Fibroblast of villous mesenchyme (primary cell): Measurements from ENCODE around the gene ZNF41. TPM values are rescaled to one million over a fixed set of nuclear protein-coding genes. Genes with fewer than 3 reads are reported as not detected.

Experiments used
- DNase-seq: peaks from one replicate; pipeline ENCODE4 v3.0.0-alpha.2; 2010; ENCODE audit warnings: low read depth
- H3K4me3 ChIP-seq: 2 replicates; pipeline ENCODE4 v1.5.1; 2011; ENCODE audit warnings: low read depth, mild to moderate bottlenecking, low read length
- total RNA-seq: library from RNA; depleted of rRNA; stranded (reverse); fragments of >200 nt; gene quantifications from 2 replicates; pipeline ENCODE4 v1.2.3, GENCODE V29; 2012
- TF ChIP-seq, protein P1 (sequence below): IDR thresholded peaks from 2 replicates; pipeline ENCODE4 v1.5.1; 2012; ENCODE audit warnings: low read depth, mild to moderate bottlenecking, low read length; ENCODE audit not compliant: insufficient read depth

The ZNF41 gene
- total RNA-seq, 1 donor: 12.5 TPM

GRCh38 chrX:47446431-47446830, 36.6 kb downstream of the ZNF41 start:
- no peak overlapping the region for H3K4me3 ChIP-seq
- TF ChIP-seq, protein P1, sequence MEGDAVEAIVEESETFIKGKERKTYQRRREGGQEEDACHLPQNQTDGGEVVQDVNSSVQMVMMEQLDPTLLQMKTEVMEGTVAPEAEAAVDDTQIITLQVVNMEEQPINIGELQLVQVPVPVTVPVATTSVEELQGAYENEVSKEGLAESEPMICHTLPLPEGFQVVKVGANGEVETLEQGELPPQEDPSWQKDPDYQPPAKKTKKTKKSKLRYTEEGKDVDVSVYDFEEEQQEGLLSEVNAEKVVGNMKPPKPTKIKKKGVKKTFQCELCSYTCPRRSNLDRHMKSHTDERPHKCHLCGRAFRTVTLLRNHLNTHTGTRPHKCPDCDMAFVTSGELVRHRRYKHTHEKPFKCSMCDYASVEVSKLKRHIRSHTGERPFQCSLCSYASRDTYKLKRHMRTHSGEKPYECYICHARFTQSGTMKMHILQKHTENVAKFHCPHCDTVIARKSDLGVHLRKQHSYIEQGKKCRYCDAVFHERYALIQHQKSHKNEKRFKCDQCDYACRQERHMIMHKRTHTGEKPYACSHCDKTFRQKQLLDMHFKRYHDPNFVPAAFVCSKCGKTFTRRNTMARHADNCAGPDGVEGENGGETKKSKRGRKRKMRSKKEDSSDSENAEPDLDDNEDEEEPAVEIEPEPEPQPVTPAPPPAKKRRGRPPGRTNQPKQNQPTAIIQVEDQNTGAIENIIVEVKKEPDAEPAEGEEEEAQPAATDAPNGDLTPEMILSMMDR: no peak
- DNase-seq: no peak

DNA sequence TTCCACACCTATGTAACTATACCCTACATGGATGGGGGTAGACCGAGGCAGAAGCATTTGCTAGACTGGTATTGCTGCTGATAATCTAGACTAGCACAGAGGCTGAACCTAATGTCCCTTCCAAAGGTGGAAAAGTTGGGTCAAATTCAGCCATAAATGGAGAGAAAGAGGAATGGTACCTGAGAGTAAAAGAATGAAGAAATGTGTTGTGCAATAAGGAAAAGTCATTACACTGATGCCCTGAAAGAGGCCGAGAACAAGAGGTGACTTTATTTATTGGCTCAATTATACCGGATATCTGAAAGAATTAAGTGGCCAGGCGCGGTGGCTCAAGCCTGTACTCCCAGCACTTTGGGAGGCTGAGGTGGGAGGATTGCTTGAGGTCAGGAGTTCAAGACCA, 52.1 kb downstream of the ZNF41 start:
- no peak overlapping the region for H3K4me3 ChIP-seq
- TF ChIP-seq, protein P1: no peak
- no peak for DNase-seq

GRCh38 chrX:47422444-47422843, 60.6 kb downstream of the ZNF41 start:
- DNase-seq: no peak
- H3K4me3 ChIP-seq: no peak overlapping the region
- TF ChIP-seq, protein P1: no peak

- no peak for DNase-seq
- TF ChIP-seq, protein P1: no peak
- no peak overlapping the region for H3K4me3 ChIP-seq
Observed at GRCh38 chrX:47420962-47421361, 62.1 kb downstream of the ZNF41 start.

GRCh38 chrX:47420265-47420664, 62.8 kb downstream of the ZNF41 start:
- TF ChIP-seq, protein P1: no peak
- no peak overlapping the region for H3K4me3 ChIP-seq
- DNase-seq: no peak

DNA sequence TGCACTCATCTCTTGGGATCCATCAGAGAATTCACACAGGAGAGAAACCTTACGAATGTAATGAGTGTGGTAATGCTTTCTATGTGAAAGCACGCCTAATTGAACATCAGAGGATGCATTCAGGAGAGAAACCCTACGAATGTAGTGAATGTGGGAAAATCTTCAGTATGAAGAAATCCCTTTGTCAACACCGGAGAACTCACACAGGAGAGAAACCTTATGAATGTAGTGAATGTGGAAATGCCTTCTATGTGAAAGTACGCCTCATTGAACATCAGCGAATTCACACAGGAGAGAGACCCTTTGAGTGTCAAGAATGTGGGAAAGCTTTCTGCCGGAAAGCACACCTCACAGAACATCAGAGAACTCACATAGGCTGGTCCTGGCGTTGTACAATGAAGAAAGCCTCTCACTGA, 69.8 kb downstream of the ZNF41 start:
- TF ChIP-seq, protein P1: no peak
- DNase-seq: no peak
- no peak overlapping the region for H3K4me3 ChIP-seq

Other genes with a start within 250 kb of the ZNF41 start
- under 0.01 TPM in 2 replicates for gene ZNF157, start 112.6 kb downstream of the ZNF41 start, total RNA-seq
- 17.4 and 23.3 TPM in 2 replicates for gene ARAF, start 78.0 kb upstream of the ZNF41 start, total RNA-seq
- 331 and 493 TPM in 2 replicates for gene TIMP1, start 99.2 kb upstream of the ZNF41 start, total RNA-seq
- 0.32 TPM in 1 of 2 replicates, not detected in the other for gene SYN1, start 136.6 kb upstream of the ZNF41 start, total RNA-seq
- gene CFP, start 146.7 kb upstream of the ZNF41 start, total RNA-seq: under 0.01 and 0.32 TPM in 2 replicates
- gene ELK1, start 167.3 kb upstream of the ZNF41 start, total RNA-seq: 21.2 and 22.5 TPM in 2 replicates
- gene UXT, start 176.0 kb upstream of the ZNF41 start, total RNA-seq: 91.5 and 101 TPM in 2 replicates